SK-N-SH (cell line): ENCODE measurements around the gene C2CD3. TPM values are rescaled to one million over a fixed set of nuclear protein-coding genes. Genes with fewer than 3 reads are reported as not detected.

ENCODE experiments used
- CTCF ChIA-PET: fragments of 300-600, 350-600 bp; formaldehyde crosslinking; extraction: SDS; loops from one replicate; lab custom pipeline; 2021; lab: Yijun Ruan, JAX
- POLR2A ChIA-PET: fragments of 350-600 bp; sonication (Branson Sonifier 250); formaldehyde crosslinking; extraction: SDS; loops from one replicate; lab custom pipeline; 2020; ENCODE audit warnings: antibody characterized with exemption, inconsistent platforms; lab: Yijun Ruan, JAX
- DNase-seq: peaks from one replicate; pipeline ENCODE4 v3.0.0; 2012
- H2AFZ ChIP-seq: fragments of 200-600 bp; sonication (generic); 2 replicates; pipeline ENCODE4 v1.8.1; 2016; ENCODE audit warnings: antibody characterized with exemption, mild to moderate bottlenecking, low read depth
- H3F3A ChIP-seq: fragments of 200-600 bp; sonication (generic); replicated peaks from 2 replicates; pipeline ENCODE3; 2016; ENCODE audit warnings: antibody characterized with exemption, mild to moderate bottlenecking; ENCODE audit not compliant: insufficient read depth
- H3K27ac ChIP-seq, 2 experiments: fragments of 200-500 bp in 1 of 2; fragments of 200-600 bp in 1 of 2; sonication (Bioruptor generic) in 1 of 2; sonication (generic), shearing (Covaris generic) in 1 of 2; 2 replicates each; pipeline versions ENCODE4 v1.5.1 to v1.6.1; 2014 to 2016; ENCODE audit warnings: low read depth in 2 of 2, inconsistent platforms in 1 of 2, low read length in 1 of 2, mild to moderate bottlenecking in 1 of 2, mixed read lengths in 1 of 2
- H3K27me3 ChIP-seq: fragments of 200-600 bp; sonication (generic), shearing (Covaris generic); 2 replicates; pipeline ENCODE4 v1.6.1; 2016; ENCODE audit warnings: mixed run types; ENCODE audit not compliant: insufficient read depth
- H3K36me3 ChIP-seq, 2 experiments: fragments of 200-500 bp in 1 of 2; fragments of 200-600 bp in 1 of 2; sonication (Bioruptor generic) in 1 of 2; sonication (generic) in 1 of 2; replicated peaks in 1 of 2; 2 replicates each; pipeline versions ENCODE3 to v1.5.1; 2014 to 2016; ENCODE audit warnings: low read length in 1 of 2, mild to moderate bottlenecking in 1 of 2; ENCODE audit not compliant: insufficient read depth in 2 of 2, control insufficient read depth in 1 of 2
- H3K4me1 ChIP-seq, 2 experiments: fragments of 200-500 bp in 1 of 2; fragments of 200-600 bp in 1 of 2; sonication (Bioruptor generic) in 1 of 2; sonication (generic), shearing (Covaris generic) in 1 of 2; 2 replicates each; pipeline versions ENCODE4 v1.5.1 to v1.6.1; 2014 to 2016; ENCODE audit warnings: low read depth in 1 of 2, low read length in 1 of 2, mixed run types in 1 of 2; ENCODE audit not compliant: insufficient read depth in 2 of 2, control insufficient read depth in 1 of 2
- H3K4me2 ChIP-seq: fragments of 200-600 bp; sonication (generic), shearing (Covaris generic); 2 replicates; pipeline ENCODE4 v1.6.1; 2017; ENCODE audit warnings: mixed run types
- H3K4me3 ChIP-seq, 2 experiments: fragments of 200-500 bp in 1 of 2; fragments of 200-600 bp in 1 of 2; sonication (Bioruptor generic) in 1 of 2; sonication (generic), shearing (Covaris generic) in 1 of 2; 2 replicates each; pipeline versions ENCODE4 v1.5.1 to v1.8.1; 2014 to 2016; ENCODE audit warnings: low read depth in 2 of 2, inconsistent platforms in 1 of 2, low read length in 1 of 2, mild to moderate bottlenecking in 1 of 2, mixed read lengths in 1 of 2, moderate library complexity in 1 of 2
- H3K79me2 ChIP-seq: fragments of 200-600 bp; sonication (generic); 2 replicates; pipeline ENCODE4 v1.8.1; 2017; ENCODE audit warnings: mild to moderate bottlenecking; ENCODE audit not compliant: insufficient read depth
- H3K9ac ChIP-seq: fragments of 200-600 bp; sonication (generic); 2 replicates; pipeline ENCODE4 v1.6.1; 2017; ENCODE audit warnings: mixed run types
- H3K9me2 ChIP-seq: fragments of 200-600 bp; sonication (generic); 2 replicates; pipeline ENCODE4 v1.6.1; 2017; ENCODE audit warnings: mixed run types
- H3K9me3 ChIP-seq: fragments of 200-600 bp; sonication (generic); 2 replicates; pipeline ENCODE4 v1.6.1; 2017; ENCODE audit warnings: mixed run types, mild to moderate bottlenecking, moderate library complexity
- H4K20me1 ChIP-seq: fragments of 200-600 bp; sonication (generic); 2 replicates; pipeline ENCODE4 v1.6.1; 2017; ENCODE audit warnings: mild to moderate bottlenecking, mixed run types; ENCODE audit not compliant: insufficient read depth
- EP300 ChIP-seq, 2 experiments: IDR thresholded peaks; 2 replicates each; pipeline versions ENCODE4 v1.4.0 to v1.6.1; 2012; ENCODE audit warnings: borderline replicate concordance in 1 of 2, low read depth in 1 of 2, low read length in 1 of 2
- EZH2phosphoT487 ChIP-seq: fragments of 200-600 bp; sonication (generic); IDR thresholded peaks from 2 replicates; pipeline ENCODE4 v1.6.1; 2017; ENCODE audit warnings: low read depth, mixed run types, mild to moderate bottlenecking, antibody characterized with exemption, moderate library complexity, borderline replicate concordance
- FOSL2 ChIP-seq: IDR thresholded peaks from 2 replicates; pipeline ENCODE4 v1.4.0; 2012; ENCODE audit warnings: low read depth, mild to moderate bottlenecking, moderate library complexity, borderline replicate concordance
- FOXJ3 ChIP-seq: sonication (generic); formaldehyde crosslinking; IDR thresholded peaks from 2 replicates; pipeline ENCODE4 v1.5.1; 2020; ENCODE audit warnings: mild to moderate bottlenecking, missing genetic modification reagents
- GABPA ChIP-seq: IDR thresholded peaks from 2 replicates; pipeline ENCODE4 v1.4.0; 2012; ENCODE audit warnings: low read depth, mild to moderate bottlenecking
- GATA2 ChIP-seq: sonication (generic); formaldehyde crosslinking; IDR thresholded peaks from 2 replicates; pipeline ENCODE4 v1.5.0; 2020; ENCODE audit warnings: mild to moderate bottlenecking, missing genetic modification reagents
- JUND ChIP-seq: IDR thresholded peaks from 2 replicates; pipeline ENCODE4 v1.4.0; 2012
- MEF2A ChIP-seq: IDR thresholded peaks from 2 replicates; pipeline ENCODE4 v1.4.0; 2012; ENCODE audit warnings: low read depth, borderline replicate concordance
- MXI1 ChIP-seq: IDR thresholded peaks from 2 replicates; pipeline ENCODE4 v1.6.1; 2012; ENCODE audit warnings: mild to moderate bottlenecking, low read depth, low read length, improper control_type of control experiment
- POLR2AphosphoS5 ChIP-seq: IDR thresholded peaks from 2 replicates; pipeline ENCODE4 v1.6.1; 2012; ENCODE audit warnings: low read depth, low read length
- RAD21 ChIP-seq: IDR thresholded peaks from 2 replicates; pipeline ENCODE4 v1.6.1; 2012; ENCODE audit warnings: mild to moderate bottlenecking, low read length
- RCOR1 ChIP-seq: fragments of 150-350 bp; IDR thresholded peaks from 2 replicates; pipeline ENCODE4 v1.6.1; 2017; ENCODE audit warnings: antibody characterized with exemption, low read length
- SIN3A ChIP-seq: IDR thresholded peaks from 2 replicates; pipeline ENCODE4 v1.6.1; 2012; ENCODE audit warnings: low read depth, mild to moderate bottlenecking, low read length, moderate library complexity, borderline replicate concordance
- SMC3 ChIP-seq: IDR thresholded peaks from 2 replicates; pipeline ENCODE4 v1.6.1; 2012; ENCODE audit warnings: low read depth, low read length, improper control_type of control experiment
- TAF1 ChIP-seq: IDR thresholded peaks from 2 replicates; pipeline ENCODE4 v1.6.1; 2012; ENCODE audit warnings: low read depth, mild to moderate bottlenecking, low read length, moderate library complexity, borderline replicate concordance
- TCF12 ChIP-seq: IDR thresholded peaks from 2 replicates; pipeline ENCODE4 v1.4.0; 2012
- TEAD4 ChIP-seq: IDR thresholded peaks from 2 replicates; pipeline ENCODE4 v1.4.0; 2012; ENCODE audit warnings: mild to moderate bottlenecking, borderline replicate concordance; ENCODE audit not compliant: insufficient read depth
- WGBS: methylation state at CpG from one replicate; pipeline ENCODE4 v1.1.6; 2017; ENCODE audit warnings: low lambda C conversion rate; 5-methylcytosine and 5-hydroxymethylcytosine counted together
- polyA plus RNA-seq, 3 experiments: library from polyadenylated mRNA; depleted of rRNA; stranded (reverse); fragments of >200 nt; gene quantifications; 2 replicates each; pipeline ENCODE4 v1.2.3, GENCODE V29; 2012
- TF ChIP-seq, protein P1 (sequence below): fragments of 200-600 bp; sonication (generic); IDR thresholded peaks from 2 replicates; pipeline ENCODE4 v1.6.1; 2017; ENCODE audit warnings: antibody characterized with exemption, mild to moderate bottlenecking, moderate library complexity
- TF ChIP-seq, protein P2 (sequence below): fragments of 150-350 bp; IDR thresholded peaks from 2 replicates; pipeline ENCODE4 v1.6.1; 2017; ENCODE audit warnings: antibody characterized with exemption, low read length, low read depth, borderline replicate concordance
- TF ChIP-seq, protein P3 (sequence below): IDR thresholded peaks from 2 replicates; pipeline ENCODE4 v1.6.1; 2012; ENCODE audit warnings: mild to moderate bottlenecking, low read depth, low read length, moderate library complexity

C2CD3 gene
- polyA plus RNA-seq, 1 of the 3 experiments (the other 2 are of a cell fraction), result 7.0 TPM

DNA sequence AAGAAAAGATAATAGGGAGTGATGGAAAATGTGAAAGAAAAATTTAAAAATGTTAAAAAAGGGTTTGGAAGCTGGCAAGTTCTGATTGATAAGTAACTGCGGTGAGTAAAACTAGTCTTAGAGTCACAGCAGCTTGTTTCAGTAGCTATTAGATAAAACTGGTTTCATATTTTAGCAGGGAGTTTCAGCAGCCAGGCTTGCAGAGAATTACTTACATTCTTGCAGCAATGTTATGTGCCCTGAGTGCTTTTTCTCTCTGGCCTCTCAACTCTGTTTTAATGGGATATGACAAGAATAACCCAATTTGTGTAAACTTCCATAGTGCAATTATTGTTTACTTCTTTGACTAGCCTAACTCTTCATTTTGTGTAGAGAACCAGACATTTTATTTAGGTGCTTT is 33.9 kb upstream of the C2CD3 start:
- no peak for TF ChIP-seq FOXJ3 (CRISPR knock-in tag)
- no peak for TF ChIP-seq TEAD4
- no peak for TF ChIP-seq GATA2
- TF ChIP-seq RCOR1, result no peak
- no peak for TF ChIP-seq MEF2A
- TF ChIP-seq MXI1, result no peak
- no peak for TF ChIP-seq SMC3
- no peak for TF ChIP-seq FOSL2
- TF ChIP-seq, protein P1, sequence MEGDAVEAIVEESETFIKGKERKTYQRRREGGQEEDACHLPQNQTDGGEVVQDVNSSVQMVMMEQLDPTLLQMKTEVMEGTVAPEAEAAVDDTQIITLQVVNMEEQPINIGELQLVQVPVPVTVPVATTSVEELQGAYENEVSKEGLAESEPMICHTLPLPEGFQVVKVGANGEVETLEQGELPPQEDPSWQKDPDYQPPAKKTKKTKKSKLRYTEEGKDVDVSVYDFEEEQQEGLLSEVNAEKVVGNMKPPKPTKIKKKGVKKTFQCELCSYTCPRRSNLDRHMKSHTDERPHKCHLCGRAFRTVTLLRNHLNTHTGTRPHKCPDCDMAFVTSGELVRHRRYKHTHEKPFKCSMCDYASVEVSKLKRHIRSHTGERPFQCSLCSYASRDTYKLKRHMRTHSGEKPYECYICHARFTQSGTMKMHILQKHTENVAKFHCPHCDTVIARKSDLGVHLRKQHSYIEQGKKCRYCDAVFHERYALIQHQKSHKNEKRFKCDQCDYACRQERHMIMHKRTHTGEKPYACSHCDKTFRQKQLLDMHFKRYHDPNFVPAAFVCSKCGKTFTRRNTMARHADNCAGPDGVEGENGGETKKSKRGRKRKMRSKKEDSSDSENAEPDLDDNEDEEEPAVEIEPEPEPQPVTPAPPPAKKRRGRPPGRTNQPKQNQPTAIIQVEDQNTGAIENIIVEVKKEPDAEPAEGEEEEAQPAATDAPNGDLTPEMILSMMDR, result no peak
- no peak for TF ChIP-seq EP300 (IDR thresholded peaks at IDR 0.05; ENCODE audit: borderline replicate concordance in 1 of 2, low read depth in 1 of 2, low read length in 1 of 2)
- TF ChIP-seq TAF1, result no peak
- TF ChIP-seq SIN3A, result no peak
- TF ChIP-seq POLR2AphosphoS5, result no peak
- no peak for TF ChIP-seq EZH2phosphoT487
- TF ChIP-seq JUND, result no peak
- TF ChIP-seq TCF12, result no peak
- TF ChIP-seq, protein P2, sequence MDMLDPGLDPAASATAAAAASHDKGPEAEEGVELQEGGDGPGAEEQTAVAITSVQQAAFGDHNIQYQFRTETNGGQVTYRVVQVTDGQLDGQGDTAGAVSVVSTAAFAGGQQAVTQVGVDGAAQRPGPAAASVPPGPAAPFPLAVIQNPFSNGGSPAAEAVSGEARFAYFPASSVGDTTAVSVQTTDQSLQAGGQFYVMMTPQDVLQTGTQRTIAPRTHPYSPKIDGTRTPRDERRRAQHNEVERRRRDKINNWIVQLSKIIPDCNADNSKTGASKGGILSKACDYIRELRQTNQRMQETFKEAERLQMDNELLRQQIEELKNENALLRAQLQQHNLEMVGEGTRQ, result no peak
- TF ChIP-seq RAD21, result no peak
- TF ChIP-seq GABPA, result no peak
- TF ChIP-seq, protein P3, sequence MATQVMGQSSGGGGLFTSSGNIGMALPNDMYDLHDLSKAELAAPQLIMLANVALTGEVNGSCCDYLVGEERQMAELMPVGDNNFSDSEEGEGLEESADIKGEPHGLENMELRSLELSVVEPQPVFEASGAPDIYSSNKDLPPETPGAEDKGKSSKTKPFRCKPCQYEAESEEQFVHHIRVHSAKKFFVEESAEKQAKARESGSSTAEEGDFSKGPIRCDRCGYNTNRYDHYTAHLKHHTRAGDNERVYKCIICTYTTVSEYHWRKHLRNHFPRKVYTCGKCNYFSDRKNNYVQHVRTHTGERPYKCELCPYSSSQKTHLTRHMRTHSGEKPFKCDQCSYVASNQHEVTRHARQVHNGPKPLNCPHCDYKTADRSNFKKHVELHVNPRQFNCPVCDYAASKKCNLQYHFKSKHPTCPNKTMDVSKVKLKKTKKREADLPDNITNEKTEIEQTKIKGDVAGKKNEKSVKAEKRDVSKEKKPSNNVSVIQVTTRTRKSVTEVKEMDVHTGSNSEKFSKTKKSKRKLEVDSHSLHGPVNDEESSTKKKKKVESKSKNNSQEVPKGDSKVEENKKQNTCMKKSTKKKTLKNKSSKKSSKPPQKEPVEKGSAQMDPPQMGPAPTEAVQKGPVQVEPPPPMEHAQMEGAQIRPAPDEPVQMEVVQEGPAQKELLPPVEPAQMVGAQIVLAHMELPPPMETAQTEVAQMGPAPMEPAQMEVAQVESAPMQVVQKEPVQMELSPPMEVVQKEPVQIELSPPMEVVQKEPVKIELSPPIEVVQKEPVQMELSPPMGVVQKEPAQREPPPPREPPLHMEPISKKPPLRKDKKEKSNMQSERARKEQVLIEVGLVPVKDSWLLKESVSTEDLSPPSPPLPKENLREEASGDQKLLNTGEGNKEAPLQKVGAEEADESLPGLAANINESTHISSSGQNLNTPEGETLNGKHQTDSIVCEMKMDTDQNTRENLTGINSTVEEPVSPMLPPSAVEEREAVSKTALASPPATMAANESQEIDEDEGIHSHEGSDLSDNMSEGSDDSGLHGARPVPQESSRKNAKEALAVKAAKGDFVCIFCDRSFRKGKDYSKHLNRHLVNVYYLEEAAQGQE, result no peak
- TF ChIP-seq, all 33 proteins: peak for 0
- DNase-seq, result no peak
- POLR2A ChIA-PET, result no interaction called here
- CTCF ChIA-PET, result no interaction called here
- Histone ChIP-seq H3K9ac (no peak overlapping the region), H3K9me2 (no peaks in the 10 kb centered on the region), H2AFZ (no peak overlapping the region), H3K9me3 (no peaks in the 10 kb centered on the region), H3K27ac (no peak overlapping the region), H3K36me3 (peaks cover 30 to 41% of the 10 kb centered on the region in 2 experiments), H3K4me3 (no peak overlapping the region), H3K27me3 (no peaks in the 10 kb centered on the region), H3K4me1 (peaks cover 0 to 2% of the 10 kb centered on the region in 2 experiments; a peak in 1 of 4 replicates), H4K20me1 (no peaks in the 10 kb centered on the region), H3F3A (no peaks in the 10 kb centered on the region), H3K79me2 (peaks cover 18% of the 10 kb centered on the region), H3K4me2 (no peak overlapping the region)
- WGBS, result 100% methylated on average over 1 of the region's 1 CpG
